ENCODE data around the gene FNBP1L.
"Not testable (repeated sequence)": the region's sequence is repeated elsewhere in the genome, so short reads cannot be mapped to it uniquely, and the experiment has no call there.

FNBP1L gene

DNA sequence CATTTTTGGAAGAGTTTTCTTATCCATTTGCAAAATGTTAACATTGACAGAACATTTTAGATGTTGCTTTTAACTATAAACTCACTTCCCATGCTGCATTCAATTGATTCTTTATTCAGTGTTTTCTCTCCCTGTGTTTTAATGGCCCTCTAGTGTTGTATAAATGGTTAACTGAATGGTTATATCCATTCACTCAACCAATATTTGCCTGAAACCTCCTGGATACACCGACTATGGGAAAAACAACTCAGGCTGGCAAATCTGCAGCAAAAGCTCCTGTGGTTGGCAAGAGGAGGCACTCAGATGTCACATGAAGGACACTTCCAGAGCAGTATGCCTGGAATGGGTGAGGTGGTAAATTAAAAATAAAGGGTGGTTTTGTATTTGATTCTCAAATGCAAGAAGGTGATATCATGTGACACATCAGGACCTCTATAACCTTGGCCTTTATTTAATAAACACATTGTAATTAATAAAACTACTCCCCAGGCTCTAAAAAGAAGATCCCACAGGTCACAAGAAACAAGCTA, 126.1 kb downstream of the FNBP1L start:
- no peak for DNase-seq (ENCODE audit: low read depth)

DNA sequence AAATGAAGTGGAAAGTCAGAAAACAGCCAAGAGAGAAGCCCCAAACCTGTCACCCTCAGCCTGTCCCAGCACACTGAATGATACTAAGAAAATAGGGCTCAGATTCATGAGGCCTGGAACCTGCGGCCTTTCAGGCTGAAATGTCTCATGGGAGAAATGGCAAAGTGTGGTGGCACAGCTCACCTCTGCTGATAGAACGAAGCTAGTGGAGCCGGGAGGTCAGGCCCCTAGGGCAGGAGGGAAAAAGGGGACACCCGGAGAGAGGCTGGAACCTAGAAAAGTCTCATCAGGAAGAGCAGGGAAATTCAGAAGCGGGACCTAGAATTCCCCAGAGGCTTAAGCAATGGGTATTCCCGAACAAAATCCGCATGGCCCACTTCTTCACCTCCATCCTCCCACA, 126.6 kb downstream of the FNBP1L start:
- no peak for DNase-seq (ENCODE audit: low read depth)

DNA sequence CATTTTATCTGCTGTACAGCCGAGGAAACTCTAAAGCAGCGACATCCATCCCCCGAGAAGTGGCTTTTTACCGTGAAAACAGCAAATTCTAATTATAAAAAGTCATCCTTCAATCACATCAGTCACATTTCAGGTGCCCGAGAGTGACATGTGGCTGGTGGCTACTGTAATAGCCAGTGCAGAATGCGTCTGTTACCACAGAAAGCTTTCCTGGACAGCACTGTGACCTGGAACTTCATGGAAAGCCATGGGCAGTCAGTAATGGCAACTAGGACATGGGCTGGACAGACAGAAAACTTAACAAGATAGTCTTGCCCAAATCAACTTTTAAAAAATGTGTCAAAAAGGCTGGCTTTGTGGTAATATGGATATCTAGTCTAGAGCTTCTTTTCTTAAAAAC, 127.1 kb downstream of the FNBP1L start:
- DNase-seq (ENCODE audit: low read depth): no peak

DNA sequence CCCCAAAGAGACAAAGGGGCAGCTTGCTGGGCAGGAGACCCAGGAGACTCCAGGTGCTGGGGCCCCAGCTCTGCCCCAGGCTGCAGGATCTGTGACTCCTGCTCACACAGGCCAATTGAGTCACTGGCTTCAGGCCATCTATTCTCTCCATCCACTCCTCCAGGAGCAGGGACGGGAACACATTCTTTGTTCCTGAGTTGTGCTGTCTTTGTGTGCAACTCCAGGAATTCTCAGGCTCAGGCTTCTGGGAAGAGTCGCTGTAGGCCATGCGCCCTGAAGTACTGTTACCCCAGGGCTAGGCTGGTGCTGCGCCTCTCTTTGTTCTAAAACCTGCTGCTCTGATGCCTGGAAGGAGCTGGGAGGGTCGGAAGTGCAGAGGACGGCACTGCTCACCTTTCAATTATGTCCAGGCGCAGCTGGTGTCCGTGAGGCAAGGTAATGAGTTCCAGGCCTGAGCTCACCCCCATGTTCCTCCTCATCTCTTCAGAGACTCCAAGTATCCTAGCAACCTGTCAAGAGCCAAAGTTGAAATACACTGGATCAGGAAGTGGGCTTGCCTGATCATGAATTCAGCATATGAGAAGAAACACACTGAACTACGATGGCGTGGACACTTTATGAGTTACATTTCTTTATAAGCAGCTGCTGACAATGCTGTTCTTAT, 127.8 kb downstream of the FNBP1L start:
- DNase-seq (ENCODE audit: low read depth): no peak

DNA sequence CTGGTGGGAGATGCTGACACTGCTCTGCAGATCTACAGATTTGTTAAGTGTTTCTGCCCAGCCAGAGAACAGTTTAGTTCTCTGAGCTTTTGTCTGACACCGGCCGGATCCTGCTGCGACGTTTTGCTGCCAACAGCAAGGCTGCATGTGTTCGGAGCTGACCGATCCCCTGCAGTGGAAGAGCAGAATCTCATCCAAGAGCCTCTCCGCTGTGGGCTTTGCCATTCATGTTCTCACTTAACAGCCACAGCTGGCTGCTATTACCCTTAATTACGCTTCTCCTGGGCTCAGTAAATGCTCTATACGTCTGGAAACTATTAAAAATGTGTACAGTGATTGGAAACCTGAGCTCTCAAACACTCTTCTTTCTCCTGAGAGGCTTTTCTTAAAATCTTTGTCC, 128.4 kb downstream of the FNBP1L start:
- no peak for DNase-seq (ENCODE audit: low read depth)

DNA sequence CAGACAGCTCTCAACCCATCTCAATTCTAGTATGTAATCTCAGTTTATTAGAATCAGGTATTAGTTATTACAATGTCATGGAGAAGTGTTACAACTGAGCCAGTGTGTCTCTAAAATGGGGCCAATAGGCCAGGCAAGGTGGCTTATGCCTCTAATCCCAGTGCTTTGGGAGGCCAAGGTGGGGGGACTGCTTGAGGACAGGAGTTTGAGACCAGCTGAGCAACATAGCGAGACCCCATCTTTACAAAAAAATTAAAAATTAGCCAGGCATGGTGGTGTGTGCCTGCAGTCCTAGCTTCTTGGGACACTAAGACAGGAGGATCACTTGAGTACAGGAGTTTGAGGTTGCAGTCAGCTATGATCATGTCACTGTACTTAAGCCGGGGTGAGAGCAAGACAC, 128.8 kb downstream of the FNBP1L start:
- no peak for DNase-seq (ENCODE audit: low read depth)

DNA sequence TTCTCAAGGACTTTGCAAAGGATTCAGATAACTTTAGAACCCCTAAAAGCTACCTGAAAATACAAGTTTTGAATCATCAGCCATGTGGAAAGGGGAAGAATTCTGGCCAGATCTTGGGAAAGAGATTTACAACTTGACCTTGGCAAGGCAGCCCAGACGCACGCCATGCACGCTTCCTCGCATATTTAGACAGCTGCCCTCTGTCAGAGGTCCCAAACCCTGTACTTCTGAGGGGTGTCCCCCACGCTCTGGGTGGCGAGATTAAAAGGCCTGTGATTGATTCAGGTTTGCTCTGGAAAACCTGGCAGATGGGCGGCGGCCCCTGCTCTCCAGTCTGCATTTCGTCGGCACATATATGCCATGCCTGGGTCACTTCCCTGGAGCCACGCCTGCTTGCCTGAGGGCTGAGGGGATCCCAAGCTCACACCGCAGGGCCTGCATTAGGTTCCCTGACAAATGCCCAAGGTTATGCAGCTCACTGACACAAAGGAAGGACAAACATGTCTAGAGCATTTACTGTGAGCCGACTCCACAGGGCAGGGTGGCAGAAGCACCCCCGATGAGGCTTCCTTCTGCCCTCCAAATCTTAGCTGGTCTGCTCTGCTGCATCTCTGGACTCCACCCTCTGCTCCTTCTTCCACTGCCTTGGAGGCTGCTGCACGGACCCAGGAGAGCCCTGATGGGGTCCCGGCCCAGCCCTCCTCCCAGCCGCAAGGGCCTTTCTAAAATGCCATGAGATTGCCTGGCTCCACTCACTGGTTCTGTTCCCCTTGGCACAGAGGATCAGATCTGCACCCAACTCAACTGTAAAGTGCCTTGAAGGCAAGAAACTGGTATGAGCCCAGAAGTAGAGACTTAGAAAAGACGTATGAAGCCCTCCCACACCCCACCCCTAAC, 129.9 kb downstream of the FNBP1L start:
- DNase-seq (ENCODE audit: low read depth): no peak

DNA sequence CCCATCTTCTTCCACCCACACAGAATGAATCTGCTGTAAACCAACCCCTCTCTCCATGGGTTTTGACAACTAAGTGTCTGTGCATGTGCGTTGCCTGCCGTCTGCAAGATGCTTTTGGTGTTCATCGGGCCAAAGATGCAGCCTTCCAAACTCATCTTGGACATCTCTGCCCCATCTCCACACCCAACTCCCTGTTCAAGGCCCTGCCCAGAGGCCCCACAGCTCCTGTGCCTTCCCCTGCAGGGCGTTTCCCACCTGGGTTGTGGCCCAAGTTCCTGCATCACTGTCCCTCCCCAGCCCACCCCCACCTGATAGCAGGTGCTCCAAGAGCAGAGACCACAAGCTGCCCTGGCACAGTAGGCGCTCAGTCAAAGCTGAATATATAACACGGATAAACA, 130.5 kb downstream of the FNBP1L start:
- DNase-seq (ENCODE audit: low read depth): no peak

DNA sequence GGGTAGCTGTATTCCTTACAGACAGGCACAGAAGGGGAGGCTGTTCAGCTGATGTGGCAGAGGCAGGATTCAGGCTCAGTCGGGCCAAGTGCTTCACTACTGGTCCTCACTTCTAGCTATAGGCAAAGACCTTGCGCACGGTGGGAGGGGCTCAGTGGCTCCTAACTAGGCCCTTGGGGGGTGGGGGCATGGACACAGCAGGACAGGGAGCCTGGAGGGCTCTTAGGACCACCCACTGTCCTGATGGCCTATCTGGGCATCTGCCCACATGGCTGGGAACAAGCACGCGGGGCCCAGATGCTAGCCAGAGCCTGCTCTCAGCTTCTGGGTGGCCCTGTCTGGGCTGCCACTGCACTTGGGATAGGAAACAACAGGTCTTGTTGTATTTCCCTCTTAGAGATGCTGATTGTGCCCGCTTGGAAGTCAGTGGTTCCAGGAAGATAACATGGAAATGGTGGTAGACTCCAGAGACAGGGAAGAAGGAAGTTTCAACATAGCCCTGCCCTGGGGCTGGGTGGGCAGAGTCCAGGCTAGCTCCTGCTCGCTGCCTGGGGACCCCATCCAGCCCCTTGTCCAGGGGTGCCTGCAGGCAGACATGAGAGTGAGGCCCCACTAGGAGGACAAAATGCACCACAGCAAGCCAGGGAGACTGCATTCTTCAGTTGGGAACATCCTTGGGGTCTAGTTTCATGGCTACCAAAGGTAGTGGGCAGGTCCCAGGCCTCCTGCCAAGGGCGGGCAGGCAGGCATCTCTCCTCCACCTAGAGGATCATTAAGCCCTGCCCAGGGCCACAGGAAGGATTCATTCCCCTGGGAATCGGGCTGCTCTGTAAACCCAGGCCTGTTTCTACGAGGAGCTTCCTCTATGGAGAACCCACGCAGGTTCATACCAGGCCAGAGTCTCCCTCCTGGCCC, 131.2 kb downstream of the FNBP1L start:
- no peak for DNase-seq (ENCODE audit: low read depth)

DNA sequence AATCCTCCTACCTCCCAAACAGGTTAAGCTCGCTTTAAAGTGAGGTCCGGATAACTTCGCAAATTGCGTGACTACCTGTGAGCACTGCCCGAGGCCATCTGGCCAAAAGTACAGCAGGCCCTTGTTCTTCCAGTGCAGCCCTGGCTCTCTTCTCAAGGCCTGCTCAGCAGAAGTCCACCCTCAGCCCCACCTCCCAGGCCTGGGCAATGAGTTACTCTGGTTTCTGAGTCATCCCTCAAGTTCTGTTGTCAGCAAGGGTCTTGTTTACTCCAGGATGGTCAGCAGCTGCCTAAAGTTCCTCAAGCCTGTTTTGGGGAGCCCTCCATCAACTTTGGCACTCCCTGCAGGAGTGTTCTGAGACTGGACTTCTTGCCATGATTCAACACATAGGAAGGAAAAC, 132.0 kb downstream of the FNBP1L start:
- DNase-seq (ENCODE audit: low read depth): peak; percentile 79

DNA sequence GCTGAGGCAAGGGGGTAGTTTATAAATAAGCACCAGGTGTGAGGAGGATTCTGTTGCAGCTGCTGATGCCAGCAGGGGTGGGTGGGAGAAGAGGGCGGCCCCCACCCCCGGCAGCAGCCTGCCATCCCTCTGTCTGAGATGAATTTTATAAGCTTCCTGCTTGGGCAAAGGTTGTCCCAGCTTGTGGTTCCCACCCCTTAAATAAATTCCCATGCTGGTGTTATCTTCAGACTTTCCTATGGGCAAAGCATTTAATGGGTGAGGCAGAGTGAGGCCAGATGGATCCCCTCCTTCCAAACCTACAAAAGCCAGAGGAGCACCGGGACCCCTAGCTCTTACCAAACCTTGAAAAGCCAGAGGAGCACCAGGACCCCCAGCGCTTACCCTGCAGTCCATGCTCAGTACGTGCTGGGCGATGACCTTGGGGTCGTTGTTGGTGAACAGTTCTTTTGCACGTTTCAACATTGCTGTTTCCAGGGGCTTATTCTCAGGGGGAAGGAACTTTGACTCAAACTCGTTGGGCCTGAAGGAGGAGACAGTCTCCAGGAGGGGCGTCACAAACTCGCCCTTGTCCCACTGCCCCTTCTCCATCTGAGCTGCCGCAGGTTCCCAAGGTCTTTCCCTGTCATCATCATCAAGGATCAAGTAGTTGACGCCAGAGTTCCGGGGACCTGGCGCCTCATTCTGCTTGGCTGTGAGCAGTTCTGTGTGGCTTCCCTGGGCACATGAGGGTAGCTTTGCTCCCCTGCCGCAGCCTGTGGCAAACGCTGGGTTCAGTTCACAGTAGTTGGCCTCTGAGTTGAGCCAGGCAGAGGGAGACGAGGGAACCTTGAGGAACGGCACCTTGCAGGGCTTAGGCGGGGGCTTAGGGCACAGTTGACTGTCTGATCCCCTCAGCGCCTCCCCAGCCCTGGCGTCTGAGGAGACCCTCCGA, 134.3 kb downstream of the FNBP1L start:
- DNase-seq (ENCODE audit: low read depth): no peak

DNA sequence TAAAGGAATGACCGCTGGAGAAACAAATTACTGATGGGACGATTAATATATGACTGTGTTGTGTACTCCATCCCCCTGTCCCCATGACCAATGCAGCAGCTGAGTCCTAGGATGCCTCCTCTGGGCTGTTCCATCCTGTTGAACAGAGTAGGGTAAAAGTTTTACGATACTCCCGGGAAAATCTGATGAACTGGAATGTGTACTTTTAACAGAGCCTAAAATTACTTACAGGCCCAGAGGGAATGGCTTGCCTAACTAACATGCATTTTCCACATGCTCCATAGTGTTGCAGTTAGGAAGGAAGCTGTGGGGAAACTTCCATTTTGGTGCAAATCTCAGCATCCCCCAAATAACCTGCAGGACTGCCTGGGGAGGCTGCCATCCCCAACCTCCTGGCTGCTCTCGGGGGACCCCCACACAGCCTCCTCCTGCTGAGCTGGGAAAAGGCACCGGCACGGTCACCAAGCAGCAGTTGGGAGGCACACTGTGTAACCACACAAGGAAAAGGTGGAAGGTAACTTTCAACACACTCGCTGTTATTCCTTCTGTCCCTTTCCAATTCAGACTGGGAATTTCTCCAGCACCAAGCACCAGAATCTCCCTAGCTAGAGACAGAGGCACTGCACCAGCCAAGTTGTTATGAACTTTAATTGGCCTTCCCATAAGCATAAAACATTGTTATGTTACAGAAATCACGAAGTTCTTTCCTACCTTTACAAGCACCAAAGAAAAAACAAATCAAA, 136.5 kb downstream of the FNBP1L start:
- DNase-seq (ENCODE audit: low read depth): peak; percentile 68

DNA sequence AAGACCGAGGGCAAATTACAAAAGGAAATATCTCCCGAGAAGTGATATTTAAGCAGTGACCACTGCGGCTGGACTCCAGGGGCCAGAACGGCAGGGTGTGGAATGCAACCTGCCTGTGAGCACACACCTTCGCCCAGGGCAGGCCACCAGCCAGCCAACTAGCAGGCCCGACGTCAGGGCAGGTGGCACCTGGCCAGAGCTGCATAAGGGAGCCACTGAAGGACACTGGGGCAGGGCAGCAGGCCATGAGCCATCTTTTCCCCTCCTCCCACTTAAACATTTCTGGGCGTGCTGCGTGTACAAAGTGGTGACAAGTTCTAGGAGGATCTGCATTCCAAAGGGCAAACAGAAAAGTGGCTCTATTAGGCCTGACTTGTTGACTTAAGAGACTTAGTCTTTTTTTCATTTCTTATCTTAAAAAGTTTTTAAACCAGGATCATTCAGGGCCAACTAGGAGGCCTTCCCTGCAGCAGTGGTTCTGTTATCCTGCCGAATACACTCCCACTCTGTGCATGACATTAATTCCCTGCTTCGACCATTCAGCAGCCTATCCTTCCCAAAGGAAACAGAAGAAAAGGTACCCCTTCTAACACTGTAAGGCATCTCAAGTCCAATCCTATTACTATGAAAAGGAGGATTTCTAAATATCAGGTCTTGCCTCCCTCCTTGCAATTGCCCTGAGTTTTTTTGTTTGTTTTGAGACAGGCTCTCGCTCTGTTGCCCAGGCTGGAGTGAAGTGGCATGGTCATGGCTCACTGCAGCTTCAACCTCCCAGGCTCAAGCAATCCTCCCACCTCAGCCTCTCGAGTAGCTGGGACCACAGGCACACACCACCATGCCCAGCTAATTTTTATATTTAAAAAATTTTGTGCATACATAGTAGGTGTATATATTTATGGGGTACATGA, 137.4 kb downstream of the FNBP1L start:
- DNase-seq (ENCODE audit: low read depth): peak; percentile 41

DNA sequence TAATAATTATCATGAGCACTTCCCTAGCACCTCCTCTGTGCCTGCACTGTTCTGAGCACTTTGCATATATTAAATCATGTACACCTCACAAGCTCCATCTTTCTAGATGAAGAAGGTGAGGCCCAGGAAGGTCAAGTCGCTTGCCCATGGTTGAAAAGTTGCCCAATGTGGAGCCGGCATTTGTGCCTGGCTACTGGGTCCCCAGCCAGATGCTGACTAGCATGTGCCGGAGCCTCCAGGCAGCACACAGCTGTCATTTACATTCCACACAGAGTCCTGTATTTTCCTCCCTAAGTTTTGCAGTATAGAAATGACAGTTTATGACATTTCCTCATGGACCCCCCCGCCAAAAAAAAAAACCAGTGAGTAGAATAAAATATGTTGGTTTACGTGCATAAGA, 139.4 kb downstream of the FNBP1L start:
- no peak for DNase-seq (ENCODE audit: low read depth)

DNA sequence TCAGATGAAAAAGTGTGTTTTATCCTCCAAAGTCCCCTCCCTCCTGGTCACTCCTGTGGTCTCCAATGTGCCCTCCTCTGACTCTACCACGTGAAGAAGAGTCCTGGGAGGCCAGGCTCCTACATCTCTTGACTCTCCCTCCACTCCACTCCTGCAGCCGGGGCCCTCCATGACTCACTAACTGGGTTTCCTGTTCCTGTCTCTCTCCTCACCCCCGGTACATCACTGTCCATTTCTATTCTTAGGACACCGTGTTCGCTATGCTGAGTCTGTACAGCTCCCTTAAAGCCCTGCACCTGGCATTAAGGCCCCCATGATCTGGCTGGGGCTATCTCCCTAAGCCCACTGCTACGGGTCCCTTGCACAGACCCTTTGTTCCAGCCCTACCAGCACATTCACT, 140.3 kb downstream of the FNBP1L start:
- no peak for DNase-seq (ENCODE audit: low read depth)

DNA sequence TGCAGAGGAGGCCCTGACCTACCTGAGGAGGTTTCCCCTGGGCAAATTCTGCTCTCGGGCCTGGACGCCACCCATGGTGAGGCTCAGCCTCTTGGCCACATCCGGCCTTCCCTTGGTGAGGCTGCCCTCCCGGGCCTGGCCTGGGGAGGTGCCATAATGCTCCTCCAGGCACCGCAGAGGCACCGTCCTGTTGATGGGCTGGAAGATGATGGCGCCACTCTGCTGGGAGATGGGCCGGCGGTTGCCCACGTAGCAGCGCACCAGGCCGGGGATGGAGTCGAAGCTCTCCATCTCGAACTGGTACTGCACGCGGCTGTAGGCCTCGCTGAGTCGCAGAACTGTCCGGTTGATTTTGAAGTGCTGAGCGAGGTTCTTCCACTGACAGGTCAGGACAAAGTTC, 141.0 kb downstream of the FNBP1L start:
- DNase-seq (ENCODE audit: low read depth): no peak

DNA sequence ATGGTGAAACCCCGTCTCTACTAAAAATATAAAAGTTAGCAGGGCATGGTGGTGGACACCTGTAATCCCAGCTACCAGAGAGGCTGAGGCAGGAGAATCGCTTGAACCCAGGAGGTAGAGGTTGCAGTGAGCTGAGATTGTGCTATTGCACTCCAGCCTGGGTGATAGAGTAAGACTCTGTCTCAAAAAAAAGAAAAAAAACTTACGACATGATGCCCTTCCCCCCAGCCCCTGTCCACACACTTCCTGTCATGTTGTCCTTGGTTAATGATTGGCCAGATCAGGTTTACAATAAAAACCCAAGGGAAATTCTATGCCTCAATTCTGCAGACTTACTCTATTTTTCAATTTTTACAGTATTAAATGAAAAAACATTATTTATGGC, 143.4 kb downstream of the FNBP1L start:
- DNase-seq (ENCODE audit: low read depth): not testable (repeated sequence)

DNA sequence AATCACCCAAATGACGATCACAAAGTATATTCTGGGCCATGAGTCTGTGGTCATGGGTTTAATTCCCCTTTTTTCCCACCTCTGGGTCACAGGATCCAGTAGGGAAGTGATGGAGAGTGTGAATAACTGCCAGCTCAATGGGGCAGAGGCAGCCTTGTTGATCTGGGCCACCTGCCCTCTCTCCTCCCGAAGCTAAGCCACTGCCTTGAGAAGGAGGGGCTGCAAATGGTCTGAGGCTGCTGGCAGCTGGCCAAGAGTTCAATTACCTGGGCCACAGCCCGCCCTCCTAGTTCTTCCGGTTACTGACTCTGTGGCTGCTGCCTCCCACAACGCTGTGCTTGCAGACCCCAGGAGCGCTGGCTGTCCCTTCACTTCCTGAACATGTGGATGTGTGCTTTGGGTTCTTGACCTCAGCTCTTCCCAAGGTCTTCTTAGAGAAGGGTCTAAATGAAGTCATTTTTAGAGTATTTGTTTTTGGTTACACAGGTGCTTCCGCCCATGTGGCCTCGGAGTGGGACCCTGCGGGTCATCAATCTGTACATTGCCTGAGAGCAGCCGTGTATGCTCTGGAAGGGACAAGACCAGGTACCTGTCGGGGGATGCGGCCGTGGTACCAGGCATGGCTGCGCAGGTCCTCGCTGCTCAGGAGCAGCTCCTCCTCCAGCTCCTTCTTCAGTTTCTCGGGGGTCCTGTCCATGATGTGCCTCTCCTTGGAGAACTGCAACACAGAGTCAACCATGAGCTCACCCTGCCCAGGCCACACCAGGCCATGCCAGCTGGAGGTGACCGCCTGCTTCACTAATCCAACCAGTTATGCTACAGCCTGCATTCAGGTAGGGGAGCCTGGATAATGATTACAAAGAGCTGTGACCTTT, 144.0 kb downstream of the FNBP1L start:
- no peak for DNase-seq (ENCODE audit: low read depth)
